Tibial nerve (tissue), 4 donors: ENCODE results near the gene NSUN6.

Experiments used
- EP300 ChIP-seq, 2 donors: sonication (generic); formaldehyde crosslinking; IDR thresholded peaks; one replicate each; pipeline ENCODE4 v1.6.1; 2017; ENCODE audit warnings: antibody characterized with exemption in 2 of 2, mild to moderate bottlenecking in 1 of 2
- POLR2A ChIP-seq, 2 donors: fragments of 450-650 bp; IDR thresholded peaks; one replicate each; pipeline ENCODE4 v1.6.1; 2017; ENCODE audit warnings: antibody characterized with exemption in 2 of 2, mild to moderate bottlenecking in 2 of 2, moderate library complexity in 2 of 2
- TF ChIP-seq, protein P1 (sequence below), 5 experiments: fragments of 200-600 bp in 3 of 5; fragments of 450-650 bp in 2 of 5; sonication (generic) in 3 of 5; IDR thresholded peaks; one replicate each; pipeline ENCODE4 v1.5.1; 2016 to 2019; ENCODE audit warnings: antibody characterized with exemption in 5 of 5, mild to moderate bottlenecking in 3 of 5, moderate library complexity in 2 of 5

DNA sequence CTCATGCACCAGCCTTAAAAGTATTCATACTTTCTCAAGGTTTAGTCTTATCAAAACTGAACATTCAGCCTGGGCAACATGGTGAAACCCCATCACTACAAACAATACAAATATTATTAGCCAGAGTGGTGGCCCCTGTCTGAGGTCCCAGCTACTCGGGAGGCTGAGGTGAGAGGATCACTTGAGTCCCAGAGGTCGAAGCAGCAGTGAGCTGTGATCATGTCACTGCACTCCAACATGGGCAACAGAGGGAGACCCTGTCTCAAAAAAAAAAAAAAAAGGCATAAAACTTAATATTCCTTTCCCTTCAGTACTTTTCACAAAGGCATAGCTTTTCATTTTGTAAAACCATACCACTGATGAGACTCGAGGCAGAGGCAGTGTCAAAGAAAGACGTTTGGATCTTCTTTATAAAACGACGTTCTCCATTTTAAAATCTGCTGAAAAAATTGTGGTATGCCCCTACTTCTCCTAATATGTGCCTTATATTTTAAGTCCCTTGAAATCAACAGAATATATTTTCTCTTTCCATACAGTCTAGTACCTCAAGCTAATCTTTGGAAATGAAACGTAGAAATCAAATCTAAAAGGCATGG, 1.9 kb downstream of the NSUN6 start:
- TF ChIP-seq, protein P1, sequence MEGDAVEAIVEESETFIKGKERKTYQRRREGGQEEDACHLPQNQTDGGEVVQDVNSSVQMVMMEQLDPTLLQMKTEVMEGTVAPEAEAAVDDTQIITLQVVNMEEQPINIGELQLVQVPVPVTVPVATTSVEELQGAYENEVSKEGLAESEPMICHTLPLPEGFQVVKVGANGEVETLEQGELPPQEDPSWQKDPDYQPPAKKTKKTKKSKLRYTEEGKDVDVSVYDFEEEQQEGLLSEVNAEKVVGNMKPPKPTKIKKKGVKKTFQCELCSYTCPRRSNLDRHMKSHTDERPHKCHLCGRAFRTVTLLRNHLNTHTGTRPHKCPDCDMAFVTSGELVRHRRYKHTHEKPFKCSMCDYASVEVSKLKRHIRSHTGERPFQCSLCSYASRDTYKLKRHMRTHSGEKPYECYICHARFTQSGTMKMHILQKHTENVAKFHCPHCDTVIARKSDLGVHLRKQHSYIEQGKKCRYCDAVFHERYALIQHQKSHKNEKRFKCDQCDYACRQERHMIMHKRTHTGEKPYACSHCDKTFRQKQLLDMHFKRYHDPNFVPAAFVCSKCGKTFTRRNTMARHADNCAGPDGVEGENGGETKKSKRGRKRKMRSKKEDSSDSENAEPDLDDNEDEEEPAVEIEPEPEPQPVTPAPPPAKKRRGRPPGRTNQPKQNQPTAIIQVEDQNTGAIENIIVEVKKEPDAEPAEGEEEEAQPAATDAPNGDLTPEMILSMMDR (IDR thresholded peaks at IDR 0.05) = no peak
- TF ChIP-seq POLR2A (IDR thresholded peaks at IDR 0.05) (no peak), EP300 (IDR thresholded peaks at IDR 0.05) (no peak)
